Breast epithelium (tissue), 4 donors: ENCODE measurements around the gene GALM. TPM values are rescaled to one million over a fixed set of nuclear protein-coding genes. Genes with fewer than 3 reads are reported as not detected.

Source experiments
- DNase-seq, 2 donors: peaks; one replicate each; pipeline ENCODE4 v3.0.0-alpha.2; 2019; ENCODE audit warnings: low spot score in 2 of 2
- H3K27ac ChIP-seq, 2 donors: fragments of 200-600 bp; sonication (generic) in 1 of 2; one replicate each; pipeline ENCODE4 v1.5.1; 2016 to 2019; ENCODE audit warnings: mild to moderate bottlenecking in 1 of 2
- H3K27me3 ChIP-seq, 2 donors: fragments of 200-600 bp; sonication (generic) in 1 of 2; one replicate each; pipeline versions ENCODE4 v1.5.1 to v1.6.0; 2017 to 2019; ENCODE audit warnings: control low read depth in 1 of 2, mild to moderate bottlenecking in 1 of 2
- H3K36me3 ChIP-seq: fragments of 200-600 bp; one replicate; pipeline ENCODE4 v1.5.1; 2019
- H3K4me1 ChIP-seq, 2 donors: fragments of 200-600 bp; sonication (generic); one replicate each; pipeline ENCODE4 v1.5.1; 2016 to 2019; ENCODE audit warnings: control low read depth in 1 of 2
- H3K4me3 ChIP-seq, 3 donors: fragments of 200-600 bp; sonication (generic); 1 replicate in 2 of 3; 2 replicates in 1 of 3; pipeline ENCODE4 v1.5.1; 2016 to 2019; ENCODE audit warnings: mild to moderate bottlenecking in 3 of 3, moderate library complexity in 2 of 3
- H3K9me3 ChIP-seq, 2 donors: fragments of 200-600 bp; sonication (generic) in 1 of 2; one replicate each; pipeline ENCODE4 v1.5.1; 2016 to 2019; ENCODE audit warnings: control low read depth in 1 of 2
- CTCF ChIP-seq, 3 donors: fragments of 450-650 bp; IDR thresholded peaks; one replicate each; pipeline ENCODE4 v1.5.1; 2016 to 2017; ENCODE audit warnings: antibody characterized with exemption in 3 of 3, mild to moderate bottlenecking in 3 of 3, moderate library complexity in 3 of 3
- POLR2A ChIP-seq: fragments of 450-650 bp; IDR thresholded peaks from one replicate; pipeline ENCODE4 v1.6.1; 2016; ENCODE audit warnings: antibody characterized with exemption, mild to moderate bottlenecking, moderate library complexity
- POLR2AphosphoS5 ChIP-seq, 3 donors: sonication (generic); formaldehyde crosslinking; IDR thresholded peaks; one replicate each; pipeline ENCODE4 v1.6.1; 2017; ENCODE audit warnings: antibody characterized with exemption in 3 of 3
- intact Hi-C: fragments of 100-400 bp; cut with DNase I; formaldehyde crosslinking; loops from one replicate; pipeline ENCODE4 v1.15.1; 2023; ENCODE audit warnings: low total_unique reads
- total RNA-seq, 3 donors: library from RNA; depleted of rRNA; stranded (reverse); fragments of >200 nt; gene quantifications; one replicate each; pipeline ENCODE4 v1.1.0, GENCODE V29; 2016

GALM gene
- total RNA-seq, result 10 to 100 TPM; 12.1 to 29.9 (median 22.5) TPM

- Histone ChIP-seq H3K27me3 (no peaks in the 10 kb centered on the region), H3K4me1 (no peaks in the 10 kb centered on the region), H3K9me3 (no peaks in the 10 kb centered on the region), H3K4me3 (peak within 1 kb of the TSS; percentile 54 to 69 (median 59)), H3K27ac (peak within 1 kb of the TSS; percentile 61 to 72), H3K36me3 (no peaks in the 10 kb centered on the region)
- intact Hi-C loops, result no loop called here
- no peak for TF ChIP-seq CTCF (IDR thresholded peaks at IDR 0.05)
- peak in 2 of 3 donors; percentile 45 to 93 for TF ChIP-seq POLR2AphosphoS5 (IDR thresholded peaks at IDR 0.05)
- peak; percentile 47 to 73 for DNase-seq
These were observed at the start of gene GALM for GRCh38 chr2:38665854-38666555. Gene GALM (plus strand): TSS chr2:38666114. CDS start chr2:38666162, 48 bp downstream.

DNA sequence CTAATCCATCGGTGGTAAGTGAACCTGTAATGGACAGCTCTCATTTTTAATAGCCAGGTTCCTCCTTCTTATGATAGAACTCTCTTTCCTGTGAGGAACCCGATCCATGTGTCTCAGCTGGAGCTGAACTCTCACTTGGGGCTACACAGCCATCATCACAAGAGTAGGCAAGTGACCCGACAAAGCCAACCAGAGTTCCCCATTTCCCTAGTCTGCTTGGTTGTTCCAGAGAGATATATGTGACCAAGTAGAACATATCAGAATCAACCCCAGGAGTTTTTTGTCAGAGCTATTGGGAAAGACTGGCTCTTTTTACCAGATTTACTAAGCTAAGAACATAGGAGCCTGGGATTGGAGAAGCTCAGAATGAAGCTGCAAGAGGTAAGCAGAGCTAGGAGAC lies 48.6 kb upstream of the GALM start:
- Histone ChIP-seq H3K4me1 (no peaks in the 10 kb centered on the region), H3K9me3 (no peaks in the 10 kb centered on the region), H3K27ac (no peak overlapping the region), H3K36me3 (no peaks in the 10 kb centered on the region), H3K27me3 (no peaks in the 10 kb centered on the region), H3K4me3 (no peak overlapping the region)
- no peak for DNase-seq
- TF ChIP-seq POLR2AphosphoS5 (IDR thresholded peaks at IDR 0.05) (no peak), POLR2A (no peak), CTCF (IDR thresholded peaks at IDR 0.05) (no peak)
- intact Hi-C loops, result no loop called here

GRCh38 chr2:38619458-38620164 lies 46.3 kb upstream of the GALM start:
- no peaks in the 10 kb centered on the region for H3K36me3 ChIP-seq
- no peaks in the 10 kb centered on the region for H3K27me3 ChIP-seq
- H3K27ac ChIP-seq, result peak overlapping the region; percentile 3 to 29
- H3K4me1 ChIP-seq, result no peaks in the 10 kb centered on the region
- TF ChIP-seq POLR2A (no peak), POLR2AphosphoS5 (IDR thresholded peaks at IDR 0.05) (no peak), CTCF (IDR thresholded peaks at IDR 0.05) (no peak)
- DNase-seq, result no peak
- intact Hi-C loops, result no loop called here
- no peaks in the 10 kb centered on the region for H3K9me3 ChIP-seq
- no peak overlapping the region for H3K4me3 ChIP-seq

- DNase-seq, result no peak
- no peaks in the 10 kb centered on the region for H3K36me3 ChIP-seq
- no peaks in the 10 kb centered on the region for H3K9me3 ChIP-seq
- TF ChIP-seq POLR2AphosphoS5 (IDR thresholded peaks at IDR 0.05) (no peak), POLR2A (no peak), CTCF (IDR thresholded peaks at IDR 0.05) (no peak)
- H3K4me3 ChIP-seq, result no peak overlapping the region
- peak overlapping the region in 1 of 2 donors; percentile 29 for H3K27ac ChIP-seq
- no peaks in the 10 kb centered on the region for H3K4me1 ChIP-seq
- intact Hi-C loops, result no loop called here
- no peaks in the 10 kb centered on the region for H3K27me3 ChIP-seq
These were observed 45.5 kb upstream of the GALM start for GRCh38 chr2:38620282-38620977.

DNA sequence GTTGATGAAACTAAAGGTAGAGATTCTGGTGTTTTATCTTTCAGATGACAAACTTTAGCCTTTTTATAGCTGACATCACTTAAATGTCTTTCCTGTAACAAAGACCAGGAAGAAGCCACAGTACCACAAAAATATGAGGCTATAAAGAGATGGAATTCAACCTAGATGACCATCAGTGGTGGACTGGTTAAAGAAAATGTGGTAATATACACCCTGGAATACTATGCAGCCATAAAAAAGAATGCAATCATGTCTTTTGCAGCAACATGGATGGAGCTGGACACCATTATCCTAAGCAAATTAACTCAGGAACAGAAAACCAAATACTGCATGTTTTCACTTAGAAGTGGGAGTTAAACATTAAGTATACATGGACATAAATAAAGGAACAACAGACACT lies 44.9 kb upstream of the GALM start:
- H3K27me3 ChIP-seq, result no peaks in the 10 kb centered on the region
- no peaks in the 10 kb centered on the region for H3K9me3 ChIP-seq
- no peaks in the 10 kb centered on the region for H3K4me1 ChIP-seq
- no peaks in the 10 kb centered on the region for H3K36me3 ChIP-seq
- intact Hi-C loops, result no loop called here
- H3K27ac ChIP-seq, result no peak overlapping the region
- no peak overlapping the region for H3K4me3 ChIP-seq
- DNase-seq, result no peak
- TF ChIP-seq POLR2A (no peak), POLR2AphosphoS5 (IDR thresholded peaks at IDR 0.05) (no peak), CTCF (IDR thresholded peaks at IDR 0.05) (no peak)
